Measurements from ENCODE around the gene GATAD1.
"Not testable (repeated sequence)": the region's sequence is repeated elsewhere in the genome, so short reads cannot be mapped to it uniquely, and the experiment has no call there.

The GATAD1 gene

GRCh38 chr7:92436612-92437445 lies 10.5 kb upstream of the GATAD1 start:
- DNase-seq (ENCODE audit: insufficient read length, low spot score) (no peak), FAIRE-seq (no peak)

- FAIRE-seq (no peak), DNase-seq (ENCODE audit: insufficient read length, low spot score) (no peak)
Observed at GRCh38 chr7:92437956-92438491, 9.3 kb upstream of the GATAD1 start.

- not testable (repeated sequence) for DNase-seq (ENCODE audit: insufficient read length, low spot score); FAIRE-seq
Observed at GRCh38 chr7:92442720-92443119, 4.6 kb upstream of the GATAD1 start.

GRCh38 chr7:92446869-92447344 lies 375 bp upstream of the GATAD1 start:
- peak; percentile 95 for FAIRE-seq

GRCh38 chr7:92448205-92448747 lies 994 bp downstream of the GATAD1 start:
- peak; percentile 84 for FAIRE-seq
- DNase-seq (ENCODE audit: insufficient read length, low spot score) = peak; percentile 30

More at GRCh38 chr7:92446869-92447344, 375 bp upstream of the GATAD1 start:
- DNase-seq (ENCODE audit: insufficient read length, low spot score) = no peak

GRCh38 chr7:92451645-92452044 lies 4.4 kb downstream of the GATAD1 start:
- DNase-seq (ENCODE audit: insufficient read length, low spot score) = no peak
- FAIRE-seq = no peak

- FAIRE-seq (no peak), DNase-seq (ENCODE audit: insufficient read length, low spot score) (no peak)
Observed at GRCh38 chr7:92456236-92456635, 9.0 kb downstream of the GATAD1 start.

GRCh38 chr7:92460109-92460508 lies 12.8 kb downstream of the GATAD1 start:
- DNase-seq (ENCODE audit: insufficient read length, low spot score) = no peak
- no peak for FAIRE-seq

GRCh38 chr7:92460510-92460909 lies 13.2 kb downstream of the GATAD1 start:
- DNase-seq (ENCODE audit: insufficient read length, low spot score) (no peak), FAIRE-seq (no peak)

- DNase-seq (ENCODE audit: insufficient read length, low spot score) (peak; percentile 43), FAIRE-seq (peak; percentile 18)
Observed at GRCh38 chr7:92461027-92462003, 14.0 kb downstream of the GATAD1 start.

GRCh38 chr7:92462560-92462959 lies 15.3 kb downstream of the GATAD1 start:
- FAIRE-seq = no peak
- DNase-seq (ENCODE audit: insufficient read length, low spot score) = no peak

- no peak for DNase-seq (ENCODE audit: insufficient read length, low spot score)
- no peak for FAIRE-seq
Observed at GRCh38 chr7:92464515-92464914, 17.2 kb downstream of the GATAD1 start.

GRCh38 chr7:92466682-92467081 lies 19.4 kb downstream of the GATAD1 start:
- FAIRE-seq = no peak
- DNase-seq (ENCODE audit: insufficient read length, low spot score) = no peak

- not testable (repeated sequence) for FAIRE-seq
Observed at GRCh38 chr7:92468589-92468988, 21.3 kb downstream of the GATAD1 start.

GRCh38 chr7:92473989-92474388 lies 26.7 kb downstream of the GATAD1 start:
- not testable (repeated sequence) for DNase-seq (ENCODE audit: insufficient read length, low spot score); FAIRE-seq

More at GRCh38 chr7:92468589-92468988, 21.3 kb downstream of the GATAD1 start:
- not testable (repeated sequence) for DNase-seq (ENCODE audit: insufficient read length, low spot score)

GRCh38 chr7:92475261-92475770 lies 28.0 kb downstream of the GATAD1 start:
- not testable (repeated sequence) for FAIRE-seq; DNase-seq (ENCODE audit: insufficient read length, low spot score)

- not testable (repeated sequence) for FAIRE-seq
Observed at GRCh38 chr7:92475851-92476590, 28.7 kb downstream of the GATAD1 start.

GRCh38 chr7:92477681-92478080 lies 30.4 kb downstream of the GATAD1 start, which contains the start of gene ERVW-1:
TSS of gene ERVW-1 (minus strand) at chr7:92477946. CDS start at chr7:92470381, 7,565 bp downstream.
- FAIRE-seq = not testable (repeated sequence)

More at GRCh38 chr7:92475851-92476590, 28.7 kb downstream of the GATAD1 start:
- not testable (repeated sequence) for DNase-seq (ENCODE audit: insufficient read length, low spot score)

GRCh38 chr7:92478095-92478494 lies 30.8 kb downstream of the GATAD1 start:
- FAIRE-seq (no peak), DNase-seq (ENCODE audit: insufficient read length, low spot score) (no peak)

More at GRCh38 chr7:92477681-92478080, 30.4 kb downstream of the GATAD1 start, which contains the start of gene ERVW-1:
- DNase-seq (ENCODE audit: insufficient read length, low spot score) = not testable (repeated sequence)

Measured in GM19239 (cell line).